Measurements from ENCODE around the gene LEFTY2.

The LEFTY2 gene

DNA sequence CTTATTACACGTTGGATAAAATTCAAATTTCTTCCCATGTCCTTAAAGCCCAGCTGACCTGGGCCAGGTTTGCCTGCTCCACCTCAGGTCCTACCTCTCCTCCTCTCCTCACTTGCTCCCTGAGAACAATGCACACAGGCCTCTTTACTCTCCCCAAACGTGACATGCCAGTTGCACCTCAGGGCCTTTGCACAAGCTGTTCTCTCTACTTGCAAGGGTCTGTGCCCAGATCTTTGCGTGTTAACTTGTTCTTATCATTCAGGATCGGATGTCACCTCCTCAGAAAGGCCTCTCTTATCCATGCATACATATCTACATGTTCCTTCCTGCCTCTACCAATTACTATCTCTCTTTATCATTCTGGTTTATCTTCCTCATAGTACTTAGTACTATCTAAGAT, 37.4 kb downstream of the LEFTY2 start:
- H3K9me3 ChIP-seq (ENCODE audit: insufficient read depth, low read length): no peaks in the 10 kb centered on the region
- no peak overlapping the region for H3K4me3 ChIP-seq (ENCODE audit: insufficient read depth, low read length, poor library complexity, severe bottlenecking)
- H3K9ac ChIP-seq (ENCODE audit: low read length): no peak overlapping the region
- H4K20me1 ChIP-seq (ENCODE audit: low read depth, low read length): no peaks in the 10 kb centered on the region
- no peaks in the 10 kb centered on the region for H3K79me2 ChIP-seq (ENCODE audit: insufficient read depth, low read length)
- H3K36me3 ChIP-seq (ENCODE audit: low read length): no peaks in the 10 kb centered on the region
- H3K4me2 ChIP-seq (ENCODE audit: low read depth, low read length, poor library complexity, severe bottlenecking): no peak overlapping the region
- 0 out of 2 replicates have a peak, but pooled peaks cover 3% of the 10 kb centered on the region for H3F3A ChIP-seq (ENCODE audit: insufficient read depth)
- no peaks in the 10 kb centered on the region for H3K9me2 ChIP-seq (replicated peaks; ENCODE audit: insufficient read depth, low read length)
- no peaks in the 10 kb centered on the region for H3K27me3 ChIP-seq (ENCODE audit: low read length)
- no peak for TF ChIP-seq EZH2phosphoT487 (conservative IDR thresholded peaks at IDR 0.05; ENCODE audit: low read length)
- TF ChIP-seq, protein P1, sequence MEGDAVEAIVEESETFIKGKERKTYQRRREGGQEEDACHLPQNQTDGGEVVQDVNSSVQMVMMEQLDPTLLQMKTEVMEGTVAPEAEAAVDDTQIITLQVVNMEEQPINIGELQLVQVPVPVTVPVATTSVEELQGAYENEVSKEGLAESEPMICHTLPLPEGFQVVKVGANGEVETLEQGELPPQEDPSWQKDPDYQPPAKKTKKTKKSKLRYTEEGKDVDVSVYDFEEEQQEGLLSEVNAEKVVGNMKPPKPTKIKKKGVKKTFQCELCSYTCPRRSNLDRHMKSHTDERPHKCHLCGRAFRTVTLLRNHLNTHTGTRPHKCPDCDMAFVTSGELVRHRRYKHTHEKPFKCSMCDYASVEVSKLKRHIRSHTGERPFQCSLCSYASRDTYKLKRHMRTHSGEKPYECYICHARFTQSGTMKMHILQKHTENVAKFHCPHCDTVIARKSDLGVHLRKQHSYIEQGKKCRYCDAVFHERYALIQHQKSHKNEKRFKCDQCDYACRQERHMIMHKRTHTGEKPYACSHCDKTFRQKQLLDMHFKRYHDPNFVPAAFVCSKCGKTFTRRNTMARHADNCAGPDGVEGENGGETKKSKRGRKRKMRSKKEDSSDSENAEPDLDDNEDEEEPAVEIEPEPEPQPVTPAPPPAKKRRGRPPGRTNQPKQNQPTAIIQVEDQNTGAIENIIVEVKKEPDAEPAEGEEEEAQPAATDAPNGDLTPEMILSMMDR (IDR thresholded peaks at IDR 0.05; ENCODE audit: insufficient read depth, low read length, poor library complexity, severe bottlenecking): no peak
- no peak overlapping the region for H2AFZ ChIP-seq (ENCODE audit: low read depth, low read length, severe bottlenecking)
- no peak overlapping the region for H3K27ac ChIP-seq (ENCODE audit: low read depth, low read length)

DNA sequence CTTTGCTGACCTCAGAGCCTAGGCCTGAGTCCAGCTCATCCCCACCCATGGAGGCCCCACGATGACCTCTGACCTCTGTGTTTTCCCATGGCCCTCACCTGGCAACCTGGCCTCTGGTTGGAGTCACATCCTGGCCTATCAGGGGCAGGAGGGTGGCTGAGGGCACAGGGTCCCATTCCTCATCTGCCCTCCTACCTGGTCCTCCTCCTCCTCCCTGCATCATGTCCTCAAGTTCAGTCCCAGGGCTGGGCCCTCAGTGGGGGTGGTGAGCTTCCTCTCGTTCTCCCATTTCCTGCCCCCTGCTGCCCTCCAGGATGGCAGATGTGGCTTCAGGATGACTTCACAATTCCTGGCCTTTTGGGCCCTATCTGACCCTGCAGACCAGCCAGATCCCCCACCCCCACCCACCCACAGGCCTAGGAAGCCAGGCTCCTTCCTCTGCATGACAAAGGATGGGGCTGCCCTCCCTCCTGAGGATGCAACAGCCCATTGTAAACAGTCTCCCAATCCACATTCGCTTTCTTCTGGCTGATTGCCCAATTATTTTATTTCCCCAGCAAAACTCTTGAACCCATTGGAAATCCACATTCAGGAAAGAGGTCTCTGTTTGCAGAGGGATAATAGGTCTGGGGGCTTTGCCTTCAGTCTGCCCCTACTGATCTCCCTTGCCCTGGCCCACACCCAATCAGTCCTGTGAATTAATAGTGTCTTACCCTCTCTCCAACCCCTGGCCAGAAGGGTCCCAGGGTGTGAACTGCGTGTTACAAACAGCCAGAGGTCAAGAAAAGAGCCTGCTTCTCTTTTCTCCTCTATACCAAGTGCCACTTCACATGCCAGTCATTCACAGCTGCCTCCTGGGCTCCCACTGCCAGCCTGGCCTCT, 41.7 kb downstream of the LEFTY2 start:
- H3F3A ChIP-seq (ENCODE audit: insufficient read depth): peaks cover 13% of the 10 kb centered on the region; the same call in 1 of the 2 replicates
- H4K20me1 ChIP-seq (ENCODE audit: low read depth, low read length): no peaks in the 10 kb centered on the region
- no peak overlapping the region for H3K27ac ChIP-seq (ENCODE audit: low read depth, low read length)
- H3K9me2 ChIP-seq (replicated peaks; ENCODE audit: insufficient read depth, low read length): no peaks in the 10 kb centered on the region
- no peaks in the 10 kb centered on the region for H3K27me3 ChIP-seq (ENCODE audit: low read length)
- no peaks in the 10 kb centered on the region for H3K9me3 ChIP-seq (ENCODE audit: insufficient read depth, low read length)
- TF ChIP-seq EZH2phosphoT487 (conservative IDR thresholded peaks at IDR 0.05; ENCODE audit: low read length): no peak
- TF ChIP-seq, protein P1 (IDR thresholded peaks at IDR 0.05; ENCODE audit: insufficient read depth, low read length, poor library complexity, severe bottlenecking): no peak
- H3K4me3 ChIP-seq (ENCODE audit: insufficient read depth, low read length, poor library complexity, severe bottlenecking): no peak overlapping the region
- H2AFZ ChIP-seq (ENCODE audit: low read depth, low read length, severe bottlenecking): no peak overlapping the region
- H3K36me3 ChIP-seq (ENCODE audit: low read length): no peaks in the 10 kb centered on the region
- H3K9ac ChIP-seq (ENCODE audit: low read length): no peak overlapping the region
- H3K4me2 ChIP-seq (ENCODE audit: low read depth, low read length, poor library complexity, severe bottlenecking): no peak overlapping the region
- no peaks in the 10 kb centered on the region for H3K79me2 ChIP-seq (ENCODE audit: insufficient read depth, low read length)

- no peak overlapping the region for H3K4me3 ChIP-seq (ENCODE audit: insufficient read depth, low read length, poor library complexity, severe bottlenecking)
- peak overlapping the region; percentile 62 for H2AFZ ChIP-seq (ENCODE audit: low read depth, low read length, severe bottlenecking)
- peak overlapping the region; percentile 71 for H3K27ac ChIP-seq (ENCODE audit: low read depth, low read length)
- no peaks in the 10 kb centered on the region for H3K9me3 ChIP-seq (ENCODE audit: insufficient read depth, low read length)
- peak overlapping the region; percentile 47 for H3K4me2 ChIP-seq (ENCODE audit: low read depth, low read length, poor library complexity, severe bottlenecking)
- H3K9me2 ChIP-seq (replicated peaks; ENCODE audit: insufficient read depth, low read length): no peaks in the 10 kb centered on the region
- H3K9ac ChIP-seq (ENCODE audit: low read length): peak overlapping the region; percentile 15; the same call in 1 of the 2 replicates
- no peaks in the 10 kb centered on the region for H3K36me3 ChIP-seq (ENCODE audit: low read length)
- TF ChIP-seq, protein P1 (IDR thresholded peaks at IDR 0.05; ENCODE audit: insufficient read depth, low read length, poor library complexity, severe bottlenecking): no peak
- no peak for TF ChIP-seq EZH2phosphoT487 (conservative IDR thresholded peaks at IDR 0.05; ENCODE audit: low read length)
- peaks cover 13% of the 10 kb centered on the region; the same call in 1 of the 2 replicates for H3F3A ChIP-seq (ENCODE audit: insufficient read depth)
- no peaks in the 10 kb centered on the region for H4K20me1 ChIP-seq (ENCODE audit: low read depth, low read length)
- H3K27me3 ChIP-seq (ENCODE audit: low read length): no peaks in the 10 kb centered on the region
- no peaks in the 10 kb centered on the region for H3K79me2 ChIP-seq (ENCODE audit: insufficient read depth, low read length)
These were observed 43.2 kb downstream of the LEFTY2 start for GRCh38 chr1:225897595-225898514.

All from SU-DHL-6 (cell line).